Stimulated activated CD4-positive, alpha-beta T cell treated with anti-CD3 and anti-CD28 coated beads, Interleukin-12 subunit alpha, Interleukin-12 subunit beta, amount 100 ng/mL, for 48 hours (primary cell): ENCODE results near the gene RNU1-3.
"Not testable (repeated sequence)": the region's sequence is repeated elsewhere in the genome, so short reads cannot be mapped to it uniquely, and the experiment has no call there.

Experiments used
- DNase-seq, 3 donors: peaks; one replicate each; pipeline ENCODE4 v3.0.0-alpha.2; 2020; ENCODE audit warnings: low read depth in 2 of 3, low spot score in 1 of 3

Gene RNU1-3

GRCh38 chr1:16639091-16640031 is 27.4 kb downstream of the RNU1-3 start:
- not testable (repeated sequence) for DNase-seq

DNA sequence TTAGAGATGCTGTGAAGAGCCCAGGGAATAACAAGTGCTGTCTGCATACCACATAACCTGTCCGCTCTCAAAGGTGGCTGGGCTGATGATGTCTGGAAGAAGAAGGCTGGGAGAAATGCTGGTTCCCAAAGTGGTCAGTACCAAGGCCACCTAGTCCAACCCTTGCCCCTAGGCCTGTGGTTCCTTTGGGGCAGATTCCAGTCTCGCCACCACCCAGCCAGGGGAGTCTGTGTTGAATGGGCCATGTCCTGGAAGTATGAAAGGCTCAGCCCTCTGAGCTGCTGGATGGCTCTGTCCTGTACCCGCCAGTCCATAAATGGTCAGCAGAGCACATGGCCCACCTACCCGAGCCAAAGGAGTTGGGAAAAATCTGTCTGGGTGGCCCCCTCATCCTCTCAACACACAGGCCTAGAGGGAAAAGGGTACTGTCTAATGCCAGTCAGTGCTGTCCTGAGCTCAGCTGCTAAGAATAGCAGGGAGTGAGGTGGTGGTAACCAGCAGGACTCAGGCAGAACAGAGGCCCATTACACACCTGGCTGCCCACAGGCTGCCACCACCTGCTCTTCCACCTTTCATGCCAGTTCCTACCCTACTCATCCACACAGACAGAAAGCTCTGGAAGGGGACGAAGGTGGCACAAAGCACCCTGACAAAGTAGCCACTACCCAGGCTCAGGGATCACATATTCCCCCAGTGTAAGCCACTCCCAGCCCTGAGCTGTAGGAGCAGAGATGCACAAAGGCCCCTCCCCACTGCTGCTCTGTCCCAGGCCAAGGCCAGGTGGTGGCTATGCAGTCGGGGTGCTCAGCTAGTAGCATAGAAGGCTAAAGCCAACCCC is 28.6 kb downstream of the RNU1-3 start:
- DNase-seq = not testable (repeated sequence)

DNA sequence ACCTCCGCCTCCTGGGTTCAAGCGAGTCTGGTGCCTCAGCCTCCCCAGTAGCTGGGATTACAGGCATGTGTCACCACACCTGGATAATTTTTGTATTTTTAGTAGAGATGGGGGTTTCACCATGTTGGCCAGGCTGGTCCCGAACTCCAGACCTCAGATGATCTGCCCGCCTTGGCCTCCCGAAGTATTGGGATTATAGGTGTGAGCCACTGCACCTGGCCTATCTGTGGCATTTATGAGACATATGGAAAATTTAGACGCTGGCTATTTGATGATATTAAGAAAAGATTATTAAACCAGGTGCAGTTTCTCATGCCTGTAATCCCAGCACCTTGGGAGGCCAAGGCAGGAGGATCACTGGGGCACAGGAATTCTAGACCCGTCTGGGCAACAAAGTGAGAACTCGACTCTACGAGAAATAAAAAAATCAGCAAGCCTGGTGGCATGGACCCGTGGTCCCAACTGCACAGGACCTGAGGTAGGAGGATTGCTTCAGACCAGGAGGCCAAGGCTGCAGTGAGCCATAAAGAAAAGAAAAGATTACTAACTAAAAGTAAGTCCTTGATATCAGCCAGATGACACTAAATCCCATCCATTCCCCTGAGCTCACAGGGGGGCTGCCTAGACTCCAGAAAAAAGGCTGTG is 30.1 kb downstream of the RNU1-3 start:
- not testable (repeated sequence) for DNase-seq

GRCh38 chr1:16635959-16636358 is 30.8 kb downstream of the RNU1-3 start:
- DNase-seq = not testable (repeated sequence)

GRCh38 chr1:16633540-16634282 is 33.0 kb downstream of the RNU1-3 start:
- not testable (repeated sequence) for DNase-seq

- DNase-seq = not testable (repeated sequence)
Measured at GRCh38 chr1:16632044-16632850, 34.5 kb downstream of the RNU1-3 start.

- DNase-seq = no peak
Measured at GRCh38 chr1:16631248-16632043, 35.3 kb downstream of the RNU1-3 start.

GRCh38 chr1:16630661-16631247 is 36.0 kb downstream of the RNU1-3 start:
- no peak for DNase-seq

- not testable (repeated sequence) for DNase-seq
Measured at GRCh38 chr1:16629916-16630530, 36.7 kb downstream of the RNU1-3 start.

- DNase-seq = no peak
Measured at GRCh38 chr1:16628361-16629111, 38.2 kb downstream of the RNU1-3 start.

DNA sequence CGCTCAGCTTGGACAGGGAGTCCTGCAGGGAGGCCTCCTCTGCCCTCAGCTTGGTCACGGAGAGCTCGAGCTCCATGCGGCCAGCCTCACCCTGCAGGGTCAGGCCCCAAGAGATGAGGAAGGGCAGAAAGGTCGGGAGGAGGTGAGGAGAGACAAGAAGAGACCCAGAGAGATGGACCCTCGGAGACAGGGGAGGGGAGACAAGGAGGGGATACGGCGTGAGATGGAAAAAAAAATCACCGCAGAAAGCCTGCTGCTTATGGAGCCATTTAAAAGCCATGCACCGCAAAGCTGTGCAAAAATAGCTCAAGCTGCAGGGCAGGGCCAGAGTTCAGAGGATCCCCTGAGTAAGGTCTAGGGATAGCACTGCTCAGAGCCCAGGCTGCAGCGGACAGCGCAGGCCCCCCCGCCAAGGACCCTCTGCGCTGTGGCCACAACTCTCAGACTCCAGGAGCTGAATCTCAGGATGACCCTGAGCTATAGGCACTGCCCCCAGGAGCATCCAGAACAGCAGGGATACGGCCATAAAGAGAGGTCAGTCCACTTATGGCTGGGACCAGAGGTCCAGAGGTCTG is 40.3 kb downstream of the RNU1-3 start:
- DNase-seq = not testable (repeated sequence)

DNA sequence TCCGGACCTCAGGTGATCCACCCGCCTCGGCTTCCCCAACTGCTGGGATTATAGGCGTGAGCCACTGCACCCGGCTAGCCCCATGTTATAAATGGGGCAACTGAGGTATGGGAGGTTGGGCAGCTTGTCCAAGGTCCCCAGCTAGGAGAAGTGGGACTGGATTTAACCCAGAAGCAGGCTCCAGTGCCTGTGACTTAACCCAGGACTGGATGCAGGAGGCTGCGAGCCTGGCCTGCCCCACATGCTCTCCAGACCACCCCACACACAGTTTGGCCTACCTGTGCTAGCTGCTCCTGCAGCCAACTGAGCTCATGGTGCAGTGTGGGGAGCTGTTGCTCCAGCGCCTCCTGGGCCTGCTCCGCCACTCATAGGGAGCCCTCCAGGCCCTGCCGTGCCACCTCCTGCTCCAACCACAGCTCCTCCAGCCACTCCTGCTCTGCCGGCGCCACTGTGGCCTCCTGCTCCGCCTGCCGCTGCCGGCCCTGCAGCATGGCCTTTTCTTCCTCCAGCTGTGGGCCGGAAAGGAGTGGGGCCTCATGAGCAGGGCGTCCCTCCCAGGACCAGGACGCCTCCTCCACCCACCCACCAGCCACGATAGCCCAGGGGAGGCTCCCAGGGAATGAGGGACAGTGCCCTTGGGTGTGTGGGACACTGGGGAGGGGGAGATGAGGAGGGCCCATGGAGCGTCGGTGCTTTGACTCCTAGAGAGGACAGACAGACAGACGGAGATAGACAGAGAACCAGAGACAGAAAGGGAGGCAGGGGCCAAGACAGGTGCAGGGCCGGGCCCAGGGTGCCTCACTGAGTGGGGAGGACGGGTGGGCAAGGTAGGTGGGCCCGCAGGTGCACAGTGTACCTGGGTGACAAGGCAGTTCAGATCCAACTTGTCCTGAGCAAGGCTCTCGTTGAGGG is 41.0 kb downstream of the RNU1-3 start:
- no peak for DNase-seq

DNA sequence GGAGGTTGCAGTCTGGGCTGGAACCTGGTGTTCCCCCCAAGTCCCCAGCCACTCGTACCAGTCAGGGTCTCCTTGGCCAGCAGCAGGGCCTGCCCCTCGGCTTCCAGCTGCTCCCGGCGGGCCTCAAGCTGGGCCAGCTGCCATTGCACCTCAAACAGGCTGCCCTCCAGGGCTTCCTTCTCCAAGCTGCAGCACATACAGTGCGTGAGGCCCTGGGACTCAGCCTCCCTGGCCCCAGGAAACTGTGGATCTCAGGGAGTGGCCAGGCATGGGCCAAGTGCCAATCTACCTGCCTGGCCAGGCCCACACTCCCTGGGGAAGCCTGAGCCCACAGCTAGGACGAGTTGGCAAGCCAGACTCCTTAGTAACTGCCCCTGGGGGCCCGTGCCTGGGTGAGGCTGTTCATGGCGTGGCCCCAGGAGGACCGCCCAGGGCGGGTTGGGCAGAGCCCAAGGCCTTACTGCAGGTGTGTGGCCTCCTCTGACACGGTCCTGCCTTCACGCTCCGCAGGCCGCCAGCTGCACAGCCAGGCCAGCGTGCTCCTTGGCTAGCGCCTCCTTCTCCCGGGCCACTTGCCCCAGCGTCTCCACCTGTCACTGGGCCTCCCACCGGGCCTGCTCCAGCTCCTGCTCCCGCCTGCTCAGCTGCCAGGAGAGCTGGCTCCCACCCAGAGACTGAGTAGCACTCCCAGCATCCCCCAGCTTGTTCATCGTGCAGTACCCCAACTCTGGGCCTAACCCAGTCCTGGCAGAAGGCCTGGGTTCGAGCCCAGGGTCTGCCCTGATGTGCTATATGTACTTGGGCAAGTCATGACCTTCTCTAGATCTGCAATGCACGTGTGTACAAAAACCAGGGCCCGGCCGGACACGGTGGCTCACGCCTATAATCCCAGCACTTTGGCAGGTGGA is 42.7 kb downstream of the RNU1-3 start:
- not testable (repeated sequence) for DNase-seq

DNA sequence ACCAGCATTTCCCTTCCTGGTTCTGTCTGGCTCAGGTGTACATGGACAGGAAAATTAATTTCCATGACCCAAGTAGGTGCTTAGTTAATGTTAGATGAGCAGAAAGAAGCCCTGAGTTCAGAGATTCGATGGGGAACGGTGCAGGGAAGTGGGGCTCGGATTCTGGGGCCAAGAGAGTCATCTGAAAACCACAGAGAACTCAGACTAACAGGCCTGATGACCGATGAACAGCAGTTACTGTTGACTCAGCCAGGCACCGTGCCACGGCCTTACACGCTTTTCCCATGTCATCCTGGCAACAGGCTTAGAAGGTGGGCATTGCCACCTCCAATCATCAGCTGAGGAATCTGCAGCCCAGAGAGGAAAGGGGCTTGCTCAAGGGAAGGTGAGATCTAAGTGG is 43.4 kb downstream of the RNU1-3 start:
- not testable (repeated sequence) for DNase-seq
